Activated T-cell treated with anti-CD3 and anti-CD28 coated beads, Interleukin-2, amount 50 U/mL, for 24 hours (primary cell): Measurements from ENCODE around the gene ACER3.
A peak's percentile ranks its signal among the peaks of the same experiment; 100 is the strongest.

Experiments used
- DNase-seq: peaks from one replicate; pipeline ENCODE4 v3.0.0-alpha.2; 2020
- H3K27ac Mint-ChIP-seq: 2 replicates; pipeline ENCODE4 v1.8.0; 2020; ENCODE audit warnings: mild to moderate bottlenecking, mixed read lengths
- H3K27me3 Mint-ChIP-seq: 2 replicates; pipeline ENCODE4 v1.8.0; 2020; ENCODE audit warnings: mixed read lengths
- H3K36me3 Mint-ChIP-seq: 2 replicates; pipeline ENCODE4 v1.8.0; 2020; ENCODE audit warnings: low read depth, mixed read lengths
- H3K4me1 Mint-ChIP-seq: 2 replicates; pipeline ENCODE4 v1.8.0; 2020; ENCODE audit warnings: low read depth, mixed read lengths
- H3K4me3 Mint-ChIP-seq: 2 replicates; pipeline ENCODE4 v1.8.0; 2020; ENCODE audit warnings: mild to moderate bottlenecking, moderate library complexity, mixed read lengths
- H3K9me3 Mint-ChIP-seq: 2 replicates; pipeline ENCODE4 v1.8.0; 2020; ENCODE audit warnings: mixed read lengths

ACER3 gene

GRCh38 chr11:77072851-77073327 lies 212.2 kb downstream of the ACER3 start:
- Mint-ChIP-seq H3K9me3 (no peaks in the 10 kb centered on the region), H3K36me3 (no peaks in the 10 kb centered on the region), H3K27ac (no peak overlapping the region), H3K27me3 (no peaks in the 10 kb centered on the region), H3K4me1 (peaks cover 18% of the 10 kb centered on the region), H3K4me3 (no peak overlapping the region)
- DNase-seq, result no peak

GRCh38 chr11:77073328-77074001 lies 212.7 kb downstream of the ACER3 start:
- H3K27me3 Mint-ChIP-seq, result no peaks in the 10 kb centered on the region
- no peak overlapping the region for H3K27ac Mint-ChIP-seq
- H3K36me3 Mint-ChIP-seq, result no peaks in the 10 kb centered on the region
- H3K9me3 Mint-ChIP-seq, result no peaks in the 10 kb centered on the region
- no peak overlapping the region for H3K4me3 Mint-ChIP-seq
- peaks cover 18% of the 10 kb centered on the region for H3K4me1 Mint-ChIP-seq
- peak; percentile 34 for DNase-seq

GRCh38 chr11:77074205-77074604 lies 213.5 kb downstream of the ACER3 start:
- DNase-seq, result no peak
- Mint-ChIP-seq H3K36me3 (no peaks in the 10 kb centered on the region), H3K27ac (no peak overlapping the region), H3K9me3 (no peaks in the 10 kb centered on the region), H3K27me3 (no peaks in the 10 kb centered on the region), H3K4me3 (no peak overlapping the region), H3K4me1 (peaks cover 18% of the 10 kb centered on the region)

GRCh38 chr11:77074626-77075221 lies 214.0 kb downstream of the ACER3 start:
- H3K27ac Mint-ChIP-seq, result no peak overlapping the region
- DNase-seq, result no peak
- no peaks in the 10 kb centered on the region for H3K27me3 Mint-ChIP-seq
- H3K4me1 Mint-ChIP-seq, result peaks cover 18% of the 10 kb centered on the region
- H3K36me3 Mint-ChIP-seq, result no peaks in the 10 kb centered on the region
- no peak overlapping the region for H3K4me3 Mint-ChIP-seq
- H3K9me3 Mint-ChIP-seq, result no peaks in the 10 kb centered on the region

GRCh38 chr11:77075425-77075905 lies 214.7 kb downstream of the ACER3 start:
- Mint-ChIP-seq H3K4me1 (peaks cover 18% of the 10 kb centered on the region), H3K27me3 (no peaks in the 10 kb centered on the region), H3K4me3 (no peak overlapping the region), H3K9me3 (no peaks in the 10 kb centered on the region), H3K36me3 (no peaks in the 10 kb centered on the region), H3K27ac (no peak overlapping the region)
- DNase-seq, result no peak
